T-helper 2 cell treated with Interferon-gamma antibody and Interleukin-4, amounts not matched to agents 100 ng/mL and 5 ng/mL, for 36 hours (primary cell): ENCODE results near the gene TSPAN4. TPM values are rescaled to one million over a fixed set of nuclear protein-coding genes. Genes with fewer than 3 reads are reported as not detected.

Experiments
- intact Hi-C: fragments of 100-400 bp; cut with micrococcal nuclease; formaldehyde crosslinking; loops from one replicate; pipeline ENCODE4 v1.15.1; 2023
- total RNA-seq: library from RNA; stranded (reverse); gene quantifications from 2 replicates; pipeline ENCODE4 v1.2.3, GENCODE V29; 2022

The TSPAN4 gene
- total RNA-seq, 1 donor from 2014 or later = 8.5 TPM

DNA sequence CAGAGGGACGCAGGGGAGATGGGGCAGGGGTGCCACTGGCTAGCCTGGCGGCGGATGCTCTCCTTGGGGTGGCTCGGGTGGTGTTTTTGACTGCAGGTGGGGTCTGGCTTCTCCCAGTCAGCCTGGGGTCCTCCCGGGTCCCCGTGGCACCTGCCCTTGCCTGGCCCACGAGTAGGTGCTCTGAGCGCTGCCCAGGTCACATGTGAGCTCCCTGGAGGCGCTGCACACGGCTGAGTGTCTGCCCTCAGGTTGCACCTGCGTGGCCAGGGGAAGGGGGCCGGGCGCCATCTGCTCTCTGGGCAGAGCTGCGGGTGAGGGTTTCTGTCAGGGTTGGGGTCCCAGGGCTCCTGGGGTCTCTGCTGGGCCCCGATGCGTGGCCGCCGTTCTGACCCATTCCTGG, 5.2 kb downstream of the TSPAN4 start:
- intact Hi-C loops = loop anchor here (1.0 to 5.0 kb wide), 2 partner anchors 64 to 203 kb away; partner anchors contain the start of gene CHID1

DNA sequence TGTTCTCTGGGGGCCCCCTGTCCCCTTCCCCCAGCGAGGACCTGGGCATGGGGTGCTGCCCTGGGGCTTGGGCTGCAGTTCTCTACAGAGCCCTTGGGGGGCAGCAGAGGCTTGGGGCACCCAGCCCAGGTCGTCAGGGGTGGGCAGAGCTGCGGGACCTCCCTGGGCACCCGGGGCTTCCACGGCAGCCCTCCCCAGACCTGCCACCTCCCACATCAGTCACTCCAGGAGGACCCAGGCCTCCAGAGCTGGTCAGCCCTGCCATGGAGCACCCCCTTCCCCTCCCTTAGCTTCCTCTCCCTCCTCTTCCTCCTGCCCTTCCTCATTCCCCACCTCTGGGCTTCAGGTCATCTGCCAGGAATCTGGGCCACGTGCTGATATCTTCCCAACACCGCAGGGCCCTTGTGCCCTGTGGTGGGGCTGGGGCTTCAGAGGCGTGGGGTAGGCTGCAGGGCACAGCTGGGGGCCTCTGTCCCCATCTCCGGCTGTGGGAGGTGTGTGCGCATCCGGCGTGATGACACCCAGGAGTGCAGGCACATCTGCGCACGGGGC, 5.8 kb downstream of the TSPAN4 start:
- intact Hi-C loops = loop anchor here (1.0 to 5.0 kb wide), 2 partner anchors 64 to 203 kb away; partner anchors contain the start of gene CHID1

DNA sequence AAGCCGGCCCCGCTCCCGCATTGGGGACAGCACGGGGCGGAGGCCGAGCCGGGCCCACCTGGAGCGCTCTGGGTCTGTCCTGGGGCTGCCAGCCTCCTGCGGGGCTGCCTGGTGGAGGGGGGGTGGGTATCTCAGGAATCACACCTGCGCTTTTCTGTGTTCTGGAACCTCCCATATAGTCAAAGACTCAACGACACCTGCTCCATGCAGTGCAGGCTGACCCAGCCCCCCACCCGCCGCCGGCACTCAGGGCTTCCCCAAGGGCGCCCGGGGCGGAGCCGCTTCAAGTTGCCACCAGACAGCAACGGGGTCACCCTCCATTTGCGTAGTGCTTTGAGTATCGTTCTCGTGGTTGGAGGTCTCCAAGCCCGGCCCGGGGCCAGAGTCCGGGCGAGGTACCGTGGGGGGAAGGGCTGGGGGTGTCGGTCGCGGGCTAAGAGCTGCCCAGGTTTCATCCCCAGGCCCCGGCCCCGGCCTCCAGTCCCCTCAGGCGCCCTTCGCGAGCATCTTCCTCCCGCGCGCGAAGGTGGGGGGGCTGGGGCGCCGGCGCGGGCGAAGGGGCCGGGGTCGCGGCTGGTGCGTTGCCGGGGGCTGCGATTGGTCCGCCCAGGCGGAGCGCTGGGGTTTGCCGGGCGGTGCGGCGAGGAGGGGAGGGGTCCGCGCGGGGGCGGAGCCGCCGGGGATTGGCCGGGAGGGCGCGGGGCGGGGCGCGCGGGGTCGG, 6.6 kb downstream of the TSPAN4 start:
- intact Hi-C loops = loop anchor here (5.0 kb wide), 1 partner anchor 63 kb away; the partner anchor contains the start of gene CHID1

DNA sequence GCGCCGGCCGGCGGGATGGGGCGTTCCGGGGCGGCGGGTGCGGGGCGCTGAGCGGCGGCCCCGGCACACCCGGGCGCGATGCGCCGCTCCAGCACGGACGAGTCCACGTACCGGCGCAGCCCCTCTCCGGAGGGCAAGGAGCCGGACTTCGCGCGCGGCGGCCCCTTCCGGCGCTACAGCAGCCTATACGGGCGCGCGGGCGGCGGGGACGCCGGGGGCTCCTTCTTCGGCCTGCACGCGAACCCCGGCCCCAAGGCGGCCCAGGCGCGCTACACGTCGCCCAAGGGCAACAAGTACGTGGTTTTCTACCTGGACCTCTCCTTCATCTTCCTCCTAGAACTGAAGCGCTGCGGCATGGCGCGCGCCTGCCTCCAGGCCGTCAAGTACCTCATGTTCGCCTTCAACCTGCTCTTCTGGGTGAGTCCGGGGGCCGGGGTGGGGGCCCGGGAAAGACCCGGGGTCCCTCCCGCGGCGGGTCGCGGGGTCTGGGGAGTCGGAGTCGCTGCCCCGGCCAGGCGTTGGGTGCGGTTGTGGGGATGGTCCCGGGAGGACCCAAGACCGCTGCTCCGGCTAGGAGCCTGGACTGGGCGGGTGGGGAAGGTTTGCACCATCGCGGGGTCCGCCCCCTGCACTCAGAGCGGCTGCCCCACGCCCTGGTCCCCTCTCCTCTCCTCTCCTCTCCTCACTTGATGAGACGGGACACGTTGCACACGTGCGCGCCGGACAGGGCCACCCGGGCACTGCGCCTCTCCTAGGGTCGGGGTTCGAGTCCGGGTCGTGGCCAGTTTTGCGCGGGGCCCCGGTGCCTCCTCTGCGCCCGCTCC, 7.5 kb downstream of the TSPAN4 start:
- intact Hi-C loops = loop anchor here (5.0 kb wide), 1 partner anchor 62 kb away; the partner anchor contains the start of gene CHID1

DNA sequence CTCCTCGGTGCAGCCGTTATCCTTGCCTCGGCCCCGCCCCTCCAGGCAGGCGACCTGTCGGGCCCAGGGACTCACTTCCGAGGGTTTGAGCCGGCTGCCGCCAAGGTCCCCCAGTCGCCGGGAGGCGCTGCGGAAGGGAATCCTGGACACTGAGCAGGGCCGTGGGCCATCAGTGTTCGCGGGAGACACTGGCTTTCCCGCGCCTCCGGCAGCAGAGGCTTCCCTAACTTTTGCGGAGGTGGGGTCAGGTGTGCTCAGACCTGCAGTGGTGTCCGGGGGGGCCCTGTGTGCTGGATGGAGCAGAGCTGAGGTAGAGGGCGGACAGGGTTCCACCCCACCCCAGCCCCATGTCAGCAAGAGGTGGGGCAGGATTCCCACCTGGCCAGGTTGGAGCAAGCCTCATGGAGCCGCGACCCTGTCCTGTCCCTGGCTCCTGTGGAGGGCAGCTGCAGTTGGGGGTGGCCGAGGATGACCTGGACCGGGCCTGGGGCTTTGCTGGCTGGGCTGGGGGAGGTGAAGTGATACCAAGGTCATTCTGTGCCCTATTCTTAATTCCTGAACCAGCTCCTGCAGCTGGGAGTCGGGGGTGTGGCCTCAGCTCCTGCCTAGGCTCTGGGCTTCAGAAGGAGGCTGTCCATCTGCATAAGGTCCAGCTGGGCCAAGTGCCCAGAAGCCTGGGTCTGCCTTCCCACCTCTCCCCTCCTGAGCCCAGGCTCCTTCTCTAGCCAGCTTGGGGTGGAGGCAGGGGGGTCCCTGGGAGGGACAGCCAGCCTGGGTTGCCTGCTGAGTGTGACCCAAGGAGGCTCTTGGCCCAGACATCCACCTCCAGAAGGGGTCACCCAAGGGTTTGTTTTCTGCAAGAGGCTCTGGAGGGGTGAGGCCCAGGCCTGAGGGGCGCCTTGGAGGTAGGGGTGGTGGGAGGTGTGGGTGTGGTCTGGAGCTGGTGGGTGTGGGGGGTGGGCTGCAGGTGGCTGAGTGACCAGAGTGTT, 8.4 kb downstream of the TSPAN4 start:
- intact Hi-C loops = no loop called here

DNA sequence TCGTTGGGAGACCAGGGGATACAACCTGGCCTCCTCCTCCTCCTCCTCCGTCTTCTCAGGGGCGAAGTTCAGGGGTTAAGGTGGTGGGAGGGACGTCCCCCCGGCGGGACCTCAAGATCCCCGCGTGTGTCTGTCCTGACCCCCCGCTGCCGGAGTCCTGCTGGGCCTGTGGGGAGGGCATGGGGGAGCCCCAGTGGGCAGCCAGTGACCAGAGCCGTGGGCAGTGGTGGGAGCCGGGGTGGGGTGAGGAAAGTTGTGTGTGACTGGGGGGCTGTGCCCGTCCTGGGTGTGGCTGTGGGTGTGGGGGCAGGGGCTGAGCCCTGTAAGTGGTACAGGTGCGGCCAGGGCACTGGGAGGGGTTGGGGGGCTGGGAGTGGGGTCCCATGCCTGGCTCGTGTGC, 10.1 kb downstream of the TSPAN4 start:
- intact Hi-C loops = no loop called here

DNA sequence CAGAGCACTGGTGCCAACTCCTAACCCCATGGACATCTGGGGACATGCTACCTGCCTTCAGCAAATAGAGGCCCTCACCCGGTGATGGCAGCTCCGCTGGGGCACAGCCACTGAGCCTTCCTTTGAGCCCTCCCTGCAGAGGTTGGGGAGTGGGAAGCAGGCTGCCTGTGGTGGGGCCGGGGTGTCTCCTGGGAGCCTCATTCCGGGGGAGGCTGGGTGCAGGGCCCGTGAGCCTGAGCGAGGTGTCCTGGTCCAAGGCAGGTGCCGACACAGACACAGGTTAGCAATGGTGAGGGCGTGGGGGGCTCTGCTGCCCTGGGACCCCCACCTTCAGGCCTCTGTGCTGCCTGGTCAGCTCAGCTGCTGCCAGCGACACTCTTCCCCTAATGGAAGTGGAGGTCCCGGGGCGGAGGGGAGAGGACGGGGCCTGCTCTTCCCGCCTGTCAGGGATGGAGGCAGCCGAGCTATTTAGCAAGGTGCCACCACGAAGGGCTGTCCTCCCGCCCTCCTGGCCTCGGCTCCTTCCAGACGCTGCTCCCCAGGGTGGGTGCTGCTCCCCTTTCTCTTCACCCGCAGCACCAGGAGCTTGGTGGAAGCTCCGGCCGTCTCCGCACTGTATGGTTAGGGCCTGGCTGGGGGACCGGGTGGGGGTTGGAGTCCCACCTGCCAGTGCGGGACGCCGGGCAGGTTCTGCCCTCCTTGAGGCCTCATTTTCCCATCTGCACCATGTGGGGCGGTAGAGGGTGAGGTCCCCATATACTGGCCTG, 11.2 kb downstream of the TSPAN4 start:
- intact Hi-C loops = no loop called here

DNA sequence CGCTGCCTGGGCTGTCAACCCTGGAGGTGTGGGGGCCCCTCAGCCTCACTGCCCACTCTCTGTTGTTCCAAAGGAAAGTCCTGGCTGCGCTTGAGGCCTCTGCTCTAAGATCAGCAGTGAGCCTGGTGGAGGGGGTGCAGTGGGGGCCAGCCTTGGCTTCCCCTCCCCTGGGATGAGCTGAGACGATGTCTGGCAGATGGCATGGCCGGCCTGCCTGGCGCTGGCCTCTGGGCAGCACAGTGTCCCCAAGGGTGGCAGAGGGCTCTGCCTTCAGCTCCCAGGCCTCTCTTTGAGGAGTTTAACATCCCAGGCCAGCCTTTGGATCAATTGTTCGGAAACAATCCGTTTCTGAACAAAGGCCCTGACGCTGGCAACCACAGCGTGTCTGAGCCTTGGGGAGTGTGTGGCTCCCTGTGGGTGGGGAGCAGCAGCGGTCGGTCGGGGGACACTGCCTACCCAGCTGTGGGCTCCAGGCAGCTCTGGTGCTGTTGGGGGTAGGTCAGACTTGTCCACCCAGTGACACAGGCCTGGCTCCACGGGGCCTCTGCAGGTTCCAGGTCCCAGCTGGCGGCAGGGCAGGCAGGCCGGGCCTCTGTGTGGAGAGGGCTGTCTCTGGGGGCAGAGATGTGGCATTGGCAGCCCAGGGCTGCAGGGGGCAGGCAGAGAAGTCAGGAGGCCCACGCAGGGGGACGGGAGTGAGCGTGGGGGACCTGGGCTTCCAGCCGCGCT, 12.1 kb downstream of the TSPAN4 start:
- intact Hi-C loops = no loop called here

DNA sequence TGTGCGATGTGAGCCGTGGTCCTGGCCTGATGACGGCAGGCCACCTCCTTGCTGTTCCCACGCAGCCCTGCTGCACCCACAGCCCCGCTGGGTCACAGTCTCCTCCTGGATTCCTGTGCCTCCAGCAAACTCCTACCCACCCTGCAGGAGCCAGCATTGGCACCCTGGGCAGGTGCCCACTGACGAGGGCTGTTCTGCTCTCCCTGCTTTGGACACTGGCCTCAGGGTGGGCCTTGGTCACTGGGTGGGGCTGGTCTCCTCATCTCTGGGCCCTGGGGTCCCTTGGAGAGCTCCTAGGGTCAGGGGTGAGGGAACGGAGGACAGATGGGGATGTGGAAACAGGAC, 12.7 kb downstream of the TSPAN4 start:
- intact Hi-C loops = no loop called here

DNA sequence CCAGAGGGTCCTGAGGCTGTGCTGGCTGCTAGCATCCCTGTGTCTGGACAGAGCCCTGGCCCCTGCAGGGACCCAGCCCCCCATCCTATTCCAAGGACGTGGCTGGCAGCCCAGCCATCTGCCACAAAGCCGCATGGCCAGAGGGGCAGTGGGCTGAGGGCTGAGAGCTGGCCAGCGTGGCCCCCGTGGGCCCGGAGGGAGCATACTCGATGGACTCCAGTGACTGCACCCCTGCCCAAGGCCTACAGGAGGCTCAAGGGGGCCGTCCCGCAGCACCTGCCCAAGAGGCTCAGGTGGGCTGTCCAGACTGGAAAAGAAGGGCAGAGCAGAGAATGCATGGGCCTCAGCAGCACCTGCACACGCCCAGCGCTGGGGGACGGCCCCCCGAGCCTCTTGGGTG, 13.1 kb downstream of the TSPAN4 start:
- intact Hi-C loops = no loop called here

DNA sequence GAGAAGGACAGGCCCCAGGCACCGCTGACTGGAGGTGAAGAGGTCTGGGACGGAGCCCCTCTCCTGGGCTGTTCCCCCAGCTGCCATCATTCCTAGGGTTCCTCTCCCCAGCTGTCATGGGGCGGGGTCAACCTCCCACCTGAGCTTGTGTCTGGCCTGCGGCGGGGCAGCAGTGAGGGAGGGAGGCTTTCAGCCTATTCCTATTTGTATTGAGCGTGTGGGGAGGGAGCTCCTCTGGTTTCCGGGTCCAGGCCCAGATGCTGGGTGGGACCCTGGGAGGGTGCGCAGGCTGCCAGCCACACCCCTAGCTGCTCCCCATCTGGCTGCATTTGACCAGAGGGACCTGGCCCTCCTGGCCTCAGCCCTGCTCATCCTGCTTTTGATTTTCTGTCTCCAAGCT, 13.7 kb downstream of the TSPAN4 start:
- intact Hi-C loops = no loop called here

DNA sequence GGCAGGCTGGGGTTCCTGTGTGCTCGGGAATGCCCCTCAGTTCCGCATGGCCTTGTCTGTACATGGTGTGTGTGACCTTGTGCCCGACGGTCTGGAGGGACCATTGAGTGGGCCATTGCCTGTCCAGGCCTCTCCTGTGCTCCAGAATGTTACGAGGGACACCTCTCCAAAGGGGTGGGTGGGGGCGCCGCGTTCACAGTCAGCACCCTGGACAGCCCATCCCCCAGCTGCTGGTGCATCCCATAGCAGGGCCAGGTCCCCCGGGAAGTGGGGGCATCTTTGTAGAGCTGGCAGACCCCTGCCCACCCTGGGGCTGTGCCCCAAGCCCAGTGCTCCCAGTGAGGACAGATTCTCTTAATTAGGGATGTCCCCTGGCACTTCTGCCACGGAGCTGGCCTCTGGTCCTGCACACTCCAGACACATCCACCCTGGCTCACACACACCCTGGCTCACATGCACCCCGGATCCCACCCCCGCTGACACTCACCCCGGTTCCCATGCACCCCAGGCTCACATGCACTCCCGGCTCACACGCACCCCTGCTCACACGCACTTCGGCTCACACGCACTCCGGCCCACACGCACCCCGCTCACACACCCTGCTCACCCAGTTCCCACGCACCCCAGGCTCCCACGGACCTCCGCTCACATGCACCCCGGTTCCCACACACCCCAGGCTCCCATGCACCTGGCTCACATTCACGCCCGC, 15.6 kb downstream of the TSPAN4 start:
- intact Hi-C loops = no loop called here

DNA sequence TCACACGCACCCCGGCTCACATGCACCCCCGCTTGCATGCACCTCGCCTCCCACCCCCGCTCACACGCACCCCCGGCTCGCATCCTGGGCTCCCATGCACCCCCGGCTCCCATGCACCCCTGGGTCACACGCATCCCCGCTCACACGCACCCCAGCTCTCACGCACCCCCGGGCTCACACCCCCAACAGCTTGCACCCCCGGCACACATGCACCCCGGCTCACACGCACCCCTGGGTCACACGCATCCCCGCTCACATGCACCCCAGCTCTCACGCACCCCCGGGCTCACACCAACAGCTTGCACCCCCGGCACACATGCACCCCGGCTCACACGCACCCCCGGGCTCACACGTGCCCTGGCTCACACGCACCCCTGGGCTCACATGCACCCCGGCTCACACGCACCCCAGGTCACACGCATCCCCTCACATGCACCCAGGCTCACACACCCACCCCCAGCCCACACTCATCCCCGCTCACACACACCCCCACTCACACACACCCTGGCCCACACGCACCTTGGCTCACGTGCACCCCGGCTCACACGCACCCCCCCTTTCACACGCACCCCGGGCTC, 16.2 kb downstream of the TSPAN4 start:
- intact Hi-C loops = no loop called here

DNA sequence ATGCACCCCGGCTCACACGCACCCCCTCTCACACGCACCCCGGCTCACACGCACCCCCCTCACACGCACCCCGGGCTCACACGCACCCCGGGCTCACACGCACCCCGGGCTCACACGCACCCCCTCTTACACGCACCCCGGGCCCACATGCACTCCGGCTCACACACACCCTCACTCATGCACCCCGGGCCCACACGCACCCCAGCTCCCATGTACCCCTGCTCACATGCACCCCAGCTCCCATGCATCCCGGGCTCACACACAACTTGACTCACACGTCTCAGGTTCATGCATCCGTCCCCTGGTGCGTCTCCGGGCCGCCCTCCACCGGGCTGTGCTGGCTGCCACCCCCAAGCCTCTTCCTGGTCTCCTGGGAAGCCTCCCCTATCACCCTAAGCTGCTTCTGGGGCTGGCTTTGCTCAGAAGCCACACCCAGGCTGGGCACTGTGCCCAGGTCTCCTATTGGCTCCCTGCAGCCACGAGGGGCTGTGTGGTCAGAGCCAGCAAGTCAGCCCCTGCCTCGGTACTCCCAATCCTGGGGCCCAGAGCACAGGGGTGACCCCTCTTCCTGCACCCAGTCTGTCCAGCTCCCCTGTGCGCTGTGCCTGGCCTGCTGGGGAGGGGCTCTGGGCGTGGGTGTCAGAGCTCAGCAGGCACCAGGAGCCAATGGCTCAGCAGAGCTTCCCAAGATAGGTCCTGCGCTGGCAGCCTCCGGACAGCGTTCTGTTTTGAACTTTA, 16.9 kb downstream of the TSPAN4 start:
- intact Hi-C loops = no loop called here

DNA sequence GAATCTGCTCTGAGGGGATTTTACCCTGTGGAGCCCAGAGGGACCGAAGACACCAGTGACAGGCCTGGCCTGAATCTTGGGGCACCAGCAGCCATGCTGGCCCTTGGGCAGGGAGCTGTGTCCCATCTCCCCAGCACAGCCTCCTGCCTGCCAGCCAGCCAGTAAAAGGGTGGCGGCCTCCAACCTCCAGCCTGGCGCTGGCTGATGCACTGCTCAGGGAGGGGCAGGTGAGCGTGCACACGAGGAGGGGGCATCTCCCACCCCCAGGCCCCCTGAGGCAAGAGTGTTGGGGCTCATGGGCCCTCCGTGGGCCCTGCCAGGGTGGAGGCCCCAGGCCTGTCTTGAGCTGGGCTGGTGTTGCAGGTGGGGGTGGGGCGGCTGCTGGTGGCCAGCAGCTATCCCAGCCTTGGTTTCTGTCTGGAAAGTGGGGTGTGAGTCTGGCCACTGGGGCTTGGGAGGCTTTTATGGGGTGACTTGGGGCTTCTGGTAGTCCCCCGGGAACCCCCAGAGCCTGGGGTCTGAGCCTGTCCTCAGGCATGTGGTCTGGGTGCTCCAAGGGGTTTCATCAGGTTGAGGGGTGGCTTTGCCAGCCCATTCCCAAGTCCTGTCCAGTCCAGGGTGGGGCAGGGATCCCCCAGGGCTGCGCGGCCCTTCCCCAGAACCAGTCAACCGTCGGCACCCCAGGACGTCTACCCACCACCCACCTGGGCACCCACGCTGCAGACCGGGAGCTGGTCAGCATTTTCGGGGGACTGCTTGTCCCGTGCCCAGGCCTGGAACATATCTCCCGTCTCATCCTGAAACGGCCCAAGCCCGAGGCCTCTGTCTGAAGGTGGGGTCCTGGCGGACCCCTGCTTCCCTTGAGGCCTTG, 17.8 kb downstream of the TSPAN4 start:
- intact Hi-C loops = no loop called here

DNA sequence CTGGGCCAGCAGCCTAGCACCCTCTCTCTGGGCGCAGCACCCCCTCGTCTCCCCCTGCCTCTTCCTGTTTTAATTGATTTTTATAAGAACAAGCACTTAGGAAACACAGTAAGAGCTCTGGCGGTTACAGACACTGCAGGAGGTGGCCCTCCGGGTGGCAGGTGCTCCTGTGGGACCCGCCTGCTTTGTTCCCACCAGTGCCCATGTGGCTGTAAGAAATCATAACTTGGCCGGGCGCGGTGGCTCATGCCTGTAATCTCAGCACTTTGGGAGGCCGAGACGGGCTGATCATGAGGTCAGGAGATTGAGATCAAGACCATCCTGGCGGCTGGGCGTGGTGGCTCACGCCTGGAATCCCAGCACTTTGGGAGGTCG, 18.4 kb downstream of the TSPAN4 start:
- intact Hi-C loops = no loop called here

DNA sequence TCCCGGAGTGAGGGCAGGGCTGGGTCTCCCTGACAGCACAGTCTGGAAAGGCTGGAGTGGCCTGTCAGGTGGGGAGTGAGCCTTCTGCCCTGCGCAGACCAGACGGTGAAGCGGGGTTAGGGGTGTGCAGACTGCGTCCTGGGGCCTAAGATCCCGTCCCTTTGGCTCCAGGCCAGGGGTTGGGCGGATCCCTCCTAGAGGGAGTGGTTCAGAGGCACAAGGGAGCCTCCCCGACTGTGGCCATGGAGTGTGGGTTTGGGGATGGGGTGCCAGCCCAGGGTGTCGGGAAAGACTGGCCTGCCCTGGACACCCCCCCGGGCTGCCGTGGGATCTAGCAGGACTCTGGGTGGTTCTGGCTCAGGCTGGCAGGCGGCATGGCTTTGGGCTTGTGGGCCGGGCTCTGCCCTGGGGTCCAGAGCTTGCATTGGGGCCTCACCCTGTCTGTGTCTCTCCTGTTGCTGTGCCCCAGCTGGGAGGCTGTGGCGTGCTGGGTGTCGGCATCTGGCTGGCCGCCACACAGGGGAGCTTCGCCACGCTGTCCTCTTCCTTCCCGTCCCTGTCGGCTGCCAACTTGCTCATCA, 19.5 kb downstream of the TSPAN4 start:
- intact Hi-C loops = no loop called here
